GM12892 (cell line): ENCODE data around the gene PRDM13.

Source experiments
- DNase-seq: peaks from one replicate; pipeline ENCODE4 v3.0.0; 2011; ENCODE audit not compliant: insufficient read length
- FAIRE-seq: peaks from 2 replicates; lab custom pipeline; 2011; peaks lifted over from hg19 to GRCh38; lab: Jason Lieb, UNC
- POLR2A ChIP-seq: IDR thresholded peaks from 2 replicates; pipeline ENCODE4 v1.6.1; 2011; ENCODE audit warnings: low read depth, low read length, control low read depth
- POLR2AphosphoS5 ChIP-seq: IDR thresholded peaks from 2 replicates; pipeline ENCODE4 v1.6.1; 2011; ENCODE audit warnings: low read depth, low read length, control low read depth
- TAF1 ChIP-seq: IDR thresholded peaks from 2 replicates; pipeline ENCODE4 v1.6.1; 2011; ENCODE audit warnings: low read depth, mild to moderate bottlenecking, control low read depth, low read length, borderline replicate concordance

The PRDM13 gene

GRCh38 chr6:99661870-99662269 is 55.2 kb downstream of the PRDM13 start:
- TF ChIP-seq POLR2AphosphoS5, result no peak
- TF ChIP-seq POLR2A, result no peak
- FAIRE-seq (no peak), DNase-seq (no peak)

GRCh38 chr6:99662616-99663015 is 56.0 kb downstream of the PRDM13 start:
- no peak for FAIRE-seq
- TF ChIP-seq POLR2AphosphoS5, result no peak
- TF ChIP-seq TAF1, result no peak
- TF ChIP-seq POLR2A, result no peak
- DNase-seq, result no peak
